Measurements from ENCODE around the gene CTDSPL.

DNA sequence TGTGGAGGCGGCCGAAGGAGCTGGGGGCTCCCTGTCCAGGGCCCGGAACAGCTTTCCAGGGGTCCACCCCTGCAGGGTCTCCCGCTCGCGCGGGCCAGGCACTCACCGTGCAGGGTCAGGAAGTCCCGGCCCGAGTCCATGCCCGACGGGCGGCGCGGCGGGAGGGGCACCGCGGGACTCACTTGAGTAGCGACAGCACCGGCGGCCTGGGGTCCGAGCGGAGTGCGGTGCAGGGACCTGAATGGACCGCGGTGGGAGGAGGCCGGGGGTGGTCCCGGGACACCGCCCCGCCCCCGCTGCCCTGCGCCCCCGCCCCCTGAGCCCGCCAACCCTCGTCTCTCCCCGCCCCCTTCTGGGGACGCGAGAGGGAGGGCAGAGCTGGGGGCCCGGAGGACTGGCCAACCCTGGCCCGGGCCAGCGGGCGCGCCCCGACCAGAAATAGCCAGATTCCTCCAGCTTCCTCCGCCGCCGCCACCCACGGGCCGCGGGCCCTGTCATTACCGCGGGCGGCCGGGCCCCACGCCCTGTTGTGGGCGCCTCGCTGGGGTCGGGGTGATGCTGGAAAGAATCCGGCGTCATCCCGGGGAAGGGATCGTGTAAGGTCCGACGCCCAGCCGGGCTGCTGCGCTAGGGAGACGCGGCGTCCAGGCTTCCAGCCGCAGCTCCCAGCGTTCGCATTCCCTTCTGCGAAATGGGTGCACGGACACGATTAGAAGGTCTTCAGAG is 167.9 kb downstream of the CTDSPL start, which contains the start of gene PLCD1:
- TF ChIP-seq RAD21 (IDR thresholded peaks at IDR 0.05) (peak in 1 of 2 donors; percentile 7), RXRA (IDR thresholded peaks at IDR 0.05) (no peak), HNF4G (IDR thresholded peaks at IDR 0.05) (no peak), TAF1 (conservative IDR thresholded peaks at IDR 0.05) (no peak), JUND (IDR thresholded peaks at IDR 0.05) (no peak), HNF4A (conservative IDR thresholded peaks at IDR 0.05) (no peak), GABPA (IDR thresholded peaks at IDR 0.05 in 1 of 2, conservative IDR thresholded peaks at IDR 0.05 in 1 of 2) (no peak), NR2F2 (IDR thresholded peaks at IDR 0.05) (no peak)
- TF ChIP-seq, protein P1, sequence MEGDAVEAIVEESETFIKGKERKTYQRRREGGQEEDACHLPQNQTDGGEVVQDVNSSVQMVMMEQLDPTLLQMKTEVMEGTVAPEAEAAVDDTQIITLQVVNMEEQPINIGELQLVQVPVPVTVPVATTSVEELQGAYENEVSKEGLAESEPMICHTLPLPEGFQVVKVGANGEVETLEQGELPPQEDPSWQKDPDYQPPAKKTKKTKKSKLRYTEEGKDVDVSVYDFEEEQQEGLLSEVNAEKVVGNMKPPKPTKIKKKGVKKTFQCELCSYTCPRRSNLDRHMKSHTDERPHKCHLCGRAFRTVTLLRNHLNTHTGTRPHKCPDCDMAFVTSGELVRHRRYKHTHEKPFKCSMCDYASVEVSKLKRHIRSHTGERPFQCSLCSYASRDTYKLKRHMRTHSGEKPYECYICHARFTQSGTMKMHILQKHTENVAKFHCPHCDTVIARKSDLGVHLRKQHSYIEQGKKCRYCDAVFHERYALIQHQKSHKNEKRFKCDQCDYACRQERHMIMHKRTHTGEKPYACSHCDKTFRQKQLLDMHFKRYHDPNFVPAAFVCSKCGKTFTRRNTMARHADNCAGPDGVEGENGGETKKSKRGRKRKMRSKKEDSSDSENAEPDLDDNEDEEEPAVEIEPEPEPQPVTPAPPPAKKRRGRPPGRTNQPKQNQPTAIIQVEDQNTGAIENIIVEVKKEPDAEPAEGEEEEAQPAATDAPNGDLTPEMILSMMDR (IDR thresholded peaks at IDR 0.05; ENCODE audit: low read depth, low read length, missing input control): no peak
- TF ChIP-seq, protein P2, sequence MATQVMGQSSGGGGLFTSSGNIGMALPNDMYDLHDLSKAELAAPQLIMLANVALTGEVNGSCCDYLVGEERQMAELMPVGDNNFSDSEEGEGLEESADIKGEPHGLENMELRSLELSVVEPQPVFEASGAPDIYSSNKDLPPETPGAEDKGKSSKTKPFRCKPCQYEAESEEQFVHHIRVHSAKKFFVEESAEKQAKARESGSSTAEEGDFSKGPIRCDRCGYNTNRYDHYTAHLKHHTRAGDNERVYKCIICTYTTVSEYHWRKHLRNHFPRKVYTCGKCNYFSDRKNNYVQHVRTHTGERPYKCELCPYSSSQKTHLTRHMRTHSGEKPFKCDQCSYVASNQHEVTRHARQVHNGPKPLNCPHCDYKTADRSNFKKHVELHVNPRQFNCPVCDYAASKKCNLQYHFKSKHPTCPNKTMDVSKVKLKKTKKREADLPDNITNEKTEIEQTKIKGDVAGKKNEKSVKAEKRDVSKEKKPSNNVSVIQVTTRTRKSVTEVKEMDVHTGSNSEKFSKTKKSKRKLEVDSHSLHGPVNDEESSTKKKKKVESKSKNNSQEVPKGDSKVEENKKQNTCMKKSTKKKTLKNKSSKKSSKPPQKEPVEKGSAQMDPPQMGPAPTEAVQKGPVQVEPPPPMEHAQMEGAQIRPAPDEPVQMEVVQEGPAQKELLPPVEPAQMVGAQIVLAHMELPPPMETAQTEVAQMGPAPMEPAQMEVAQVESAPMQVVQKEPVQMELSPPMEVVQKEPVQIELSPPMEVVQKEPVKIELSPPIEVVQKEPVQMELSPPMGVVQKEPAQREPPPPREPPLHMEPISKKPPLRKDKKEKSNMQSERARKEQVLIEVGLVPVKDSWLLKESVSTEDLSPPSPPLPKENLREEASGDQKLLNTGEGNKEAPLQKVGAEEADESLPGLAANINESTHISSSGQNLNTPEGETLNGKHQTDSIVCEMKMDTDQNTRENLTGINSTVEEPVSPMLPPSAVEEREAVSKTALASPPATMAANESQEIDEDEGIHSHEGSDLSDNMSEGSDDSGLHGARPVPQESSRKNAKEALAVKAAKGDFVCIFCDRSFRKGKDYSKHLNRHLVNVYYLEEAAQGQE (IDR thresholded peaks at IDR 0.05): no peak
